HG03460 (cell line): ENCODE results near the gene PALLD.

ENCODE experiments used
- ATAC-seq: cut with Tn5 transposase; IDR thresholded peaks from one replicate; pipeline ENCODE4 v1.9.1; 2021; ENCODE audit not compliant: unreplicated experiment

The PALLD gene

DNA sequence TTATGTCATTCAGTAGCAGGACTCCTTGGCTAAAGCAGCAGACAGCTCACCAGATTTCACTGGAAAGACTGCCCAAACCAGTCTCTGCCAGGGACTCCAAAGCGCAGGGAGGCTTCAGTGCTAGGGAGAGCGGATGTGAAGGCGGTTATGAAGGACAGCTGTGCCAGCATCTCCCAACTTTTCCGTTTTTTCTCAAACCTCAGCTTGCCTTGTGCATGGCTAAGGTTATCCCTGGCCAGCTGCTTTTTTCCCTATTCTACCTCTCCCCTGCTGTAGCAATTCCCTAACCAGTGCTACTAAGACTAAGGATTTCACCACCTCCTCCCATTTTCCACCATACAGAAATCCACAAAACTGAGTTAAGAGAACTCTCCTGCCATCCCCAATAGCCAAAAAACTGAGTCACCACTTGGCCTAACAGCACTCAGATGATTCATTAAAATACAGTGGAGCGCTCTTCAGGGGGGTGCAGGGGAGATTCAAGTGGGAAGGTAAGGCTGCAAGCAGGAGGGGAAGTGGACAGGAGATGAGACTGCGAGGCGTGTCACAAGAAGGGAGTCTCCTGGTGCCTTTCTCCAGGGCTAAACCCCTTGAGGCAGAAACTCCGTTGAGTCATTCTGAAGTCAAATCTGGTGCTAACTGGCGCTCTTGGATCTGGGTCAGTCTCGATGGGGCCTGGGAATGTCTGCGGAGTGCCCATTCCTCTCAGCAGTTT lies 90.7 kb downstream of the PALLD start:
- no peak for ATAC-seq

DNA sequence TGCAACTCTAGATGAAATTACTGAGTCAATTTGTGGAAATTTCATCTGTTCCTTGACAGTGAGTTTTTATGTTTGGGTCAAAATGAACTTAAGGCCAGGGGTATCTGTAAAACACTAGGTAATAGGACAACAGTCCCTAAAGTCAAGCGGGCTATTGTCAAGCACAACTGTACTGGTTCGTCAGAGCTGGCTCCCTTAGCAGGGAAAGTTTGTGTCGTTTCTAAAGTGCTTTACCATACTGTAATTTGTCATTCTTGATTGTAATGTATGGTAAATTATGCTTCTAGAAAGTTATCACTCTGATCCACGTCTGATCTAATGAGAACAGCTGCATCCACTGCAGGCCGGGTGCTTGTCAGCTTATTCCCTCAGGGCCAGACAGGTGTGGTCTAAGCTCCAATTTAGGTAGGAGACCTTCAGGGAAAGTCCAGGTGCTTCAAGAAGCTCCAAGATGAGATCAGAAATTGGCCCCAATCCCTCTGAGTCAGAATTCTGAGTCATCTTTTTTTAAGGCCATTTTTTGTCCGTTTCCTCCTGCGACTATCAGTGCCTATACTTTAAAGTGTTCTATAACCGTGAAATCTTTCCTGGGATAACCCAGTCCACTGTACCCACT lies 92.2 kb downstream of the PALLD start:
- ATAC-seq = no peak

DNA sequence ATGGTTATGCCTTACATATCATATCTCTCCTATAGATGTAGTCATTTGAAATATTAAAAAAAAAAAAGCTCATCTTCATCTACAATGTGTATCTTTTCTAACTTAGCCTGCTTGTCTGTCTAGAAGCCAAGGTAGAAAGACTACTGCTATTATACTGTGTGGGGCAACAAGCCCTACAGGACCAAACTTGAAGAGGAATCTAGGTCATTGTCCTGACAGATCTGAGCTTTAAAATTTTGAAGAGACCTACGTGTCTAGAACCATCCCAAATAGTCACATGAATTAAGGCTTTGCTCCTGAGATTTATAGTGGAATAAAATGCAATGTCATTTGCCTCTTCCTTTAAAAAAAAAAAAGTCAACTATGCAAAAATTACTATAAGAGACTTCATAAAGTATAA lies 95.8 kb downstream of the PALLD start:
- no peak for ATAC-seq

DNA sequence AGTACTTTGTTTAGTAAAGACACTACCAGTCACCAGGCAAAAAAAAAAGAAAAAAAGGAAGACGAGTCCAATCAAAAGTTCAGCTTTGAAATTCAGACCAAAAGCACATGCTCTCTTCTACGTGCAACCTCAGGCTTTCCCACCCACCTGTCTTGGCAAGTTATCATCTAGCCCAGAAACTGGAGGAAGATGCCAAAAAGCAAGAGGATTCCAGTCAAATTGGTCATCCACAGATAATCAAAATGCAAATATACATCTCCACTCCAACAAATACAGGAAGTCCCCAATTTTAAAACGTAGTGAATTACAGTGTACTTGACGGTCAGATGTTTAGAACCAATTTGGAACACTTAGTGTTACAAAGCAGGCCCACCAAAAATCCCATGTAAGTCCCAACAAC lies 96.5 kb downstream of the PALLD start:
- ATAC-seq = no peak

DNA sequence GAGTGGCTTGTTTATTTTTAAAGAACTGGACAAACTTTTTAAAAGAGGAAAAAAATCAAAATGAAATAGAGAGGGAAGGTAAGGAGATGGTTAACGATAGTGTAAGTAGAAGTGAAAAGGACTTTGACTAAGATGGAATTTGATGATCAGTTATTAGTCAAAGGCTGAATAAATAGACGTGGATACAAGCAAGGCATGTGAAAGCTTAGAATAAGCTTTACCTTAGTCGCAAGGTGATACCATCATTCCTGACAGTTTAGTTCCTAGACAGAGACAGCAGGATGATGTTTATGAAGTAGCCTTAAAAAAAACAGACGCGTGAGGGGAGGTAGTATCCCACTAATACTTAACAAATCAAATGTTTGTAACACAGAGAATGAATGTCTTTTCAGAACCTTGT lies 97.3 kb downstream of the PALLD start:
- no peak for ATAC-seq

DNA sequence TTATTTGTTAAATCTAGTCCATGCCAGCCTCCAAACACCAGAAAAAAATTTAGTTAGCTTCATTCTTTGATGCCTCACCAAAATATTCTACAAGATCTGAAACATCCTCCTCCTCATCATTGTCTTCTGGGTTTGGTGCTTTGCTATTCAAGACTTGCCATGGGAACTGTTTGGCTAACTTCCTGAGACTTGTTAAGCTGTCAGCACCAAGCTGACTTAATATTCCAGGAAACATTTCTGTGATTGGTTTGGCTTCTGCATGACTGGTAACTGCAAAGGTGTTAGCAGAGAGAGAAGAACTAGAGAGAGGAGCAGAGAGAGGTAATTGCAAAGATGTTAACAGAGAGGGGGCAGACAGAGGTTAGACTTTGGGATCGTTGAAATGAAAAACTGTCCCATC lies 101.3 kb downstream of the PALLD start:
- ATAC-seq = no peak

DNA sequence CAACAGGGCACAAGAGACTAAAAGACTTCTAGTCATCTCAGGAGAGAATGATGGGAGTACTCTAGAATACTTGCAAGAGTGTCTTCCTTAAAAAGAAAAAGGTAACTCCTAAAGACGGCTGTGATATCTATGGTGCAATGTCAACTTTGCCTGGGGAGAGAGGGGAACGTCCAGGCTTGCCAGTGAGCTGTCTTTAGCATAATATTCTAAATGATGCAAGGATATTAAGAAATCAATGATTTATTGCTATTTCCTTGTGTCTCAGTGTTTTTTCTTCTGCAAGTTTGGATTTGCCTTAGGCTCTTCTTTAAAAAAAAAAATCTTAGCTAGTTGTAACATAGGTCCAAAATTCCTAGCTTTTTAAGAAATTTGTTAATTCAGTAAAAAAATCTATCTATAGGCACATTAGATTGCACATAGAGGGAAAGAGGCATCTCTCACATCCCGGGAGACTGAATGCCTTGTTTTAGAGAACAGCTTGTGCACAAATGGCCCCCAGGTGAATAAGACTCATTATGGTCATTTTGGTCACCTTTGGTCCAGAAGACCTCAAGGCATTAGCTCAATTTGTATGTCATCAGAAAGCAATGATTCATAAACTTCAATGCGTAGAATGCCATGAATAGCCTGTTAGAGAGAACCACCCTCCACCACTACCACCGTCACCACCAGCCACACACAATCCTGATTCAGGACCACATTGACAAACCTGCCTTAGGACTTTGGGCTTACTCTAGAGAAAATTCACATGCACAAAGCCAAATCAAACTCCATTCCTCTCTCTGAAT lies 104.1 kb downstream of the PALLD start:
- ATAC-seq = no peak

DNA sequence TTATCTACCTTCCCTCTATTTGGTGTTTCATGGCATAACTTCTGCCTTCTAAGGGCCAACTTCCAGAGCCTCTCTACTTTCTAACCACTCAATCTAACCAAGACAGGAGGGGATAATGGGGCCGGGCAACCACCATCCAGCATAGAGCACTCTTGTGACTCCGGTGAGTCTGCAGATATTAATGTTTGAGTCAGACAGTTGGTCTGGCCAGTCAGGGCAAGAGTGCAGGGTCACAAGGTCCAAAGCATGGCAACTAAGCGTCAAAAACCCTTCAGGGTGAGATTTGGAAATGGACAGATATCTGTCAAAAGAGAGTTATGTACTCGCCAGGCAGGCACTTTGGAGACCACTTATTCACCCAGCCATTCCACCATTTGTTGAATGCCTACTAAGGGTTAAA lies 105.0 kb downstream of the PALLD start:
- no peak for ATAC-seq

DNA sequence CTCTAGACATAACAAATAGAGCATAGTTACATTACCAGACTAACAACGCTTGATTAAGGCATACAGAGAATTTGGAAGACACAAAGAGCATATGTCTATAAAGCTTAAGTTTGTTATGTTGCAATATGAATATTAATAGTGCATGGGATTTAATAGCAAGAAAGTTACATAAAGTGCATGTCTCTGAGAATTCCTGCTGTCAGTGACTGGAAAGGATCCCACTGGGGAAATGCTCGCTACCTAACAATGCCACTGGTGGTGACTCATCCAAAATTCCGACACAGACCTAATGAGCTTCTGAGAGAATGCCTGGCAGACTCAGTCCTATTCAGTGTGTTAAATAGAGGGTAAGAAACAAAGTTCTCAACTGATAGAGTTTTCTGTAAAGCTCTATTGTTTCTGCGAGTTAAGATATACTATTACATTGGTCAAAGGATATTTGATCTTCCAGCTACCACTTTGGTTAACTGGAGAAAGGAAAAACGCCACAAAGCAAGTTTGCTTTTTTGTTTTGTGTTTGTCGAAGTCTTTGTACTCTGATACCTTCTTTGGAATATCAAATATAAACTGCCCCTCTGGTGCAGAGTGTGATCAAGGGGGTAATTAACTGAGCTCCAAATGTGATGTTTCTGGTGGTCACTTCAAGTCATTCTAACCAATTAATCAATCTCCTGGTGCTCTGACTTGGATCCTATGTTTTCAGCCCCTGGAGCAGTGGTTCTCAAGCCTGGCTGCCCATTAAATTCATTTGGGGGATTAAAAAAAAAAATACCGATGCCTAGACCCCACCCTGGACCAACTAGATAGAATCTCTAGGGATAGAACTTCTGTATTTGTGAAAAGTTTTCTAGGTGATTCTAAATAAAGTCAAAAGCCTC lies 107.9 kb downstream of the PALLD start:
- ATAC-seq = no peak

DNA sequence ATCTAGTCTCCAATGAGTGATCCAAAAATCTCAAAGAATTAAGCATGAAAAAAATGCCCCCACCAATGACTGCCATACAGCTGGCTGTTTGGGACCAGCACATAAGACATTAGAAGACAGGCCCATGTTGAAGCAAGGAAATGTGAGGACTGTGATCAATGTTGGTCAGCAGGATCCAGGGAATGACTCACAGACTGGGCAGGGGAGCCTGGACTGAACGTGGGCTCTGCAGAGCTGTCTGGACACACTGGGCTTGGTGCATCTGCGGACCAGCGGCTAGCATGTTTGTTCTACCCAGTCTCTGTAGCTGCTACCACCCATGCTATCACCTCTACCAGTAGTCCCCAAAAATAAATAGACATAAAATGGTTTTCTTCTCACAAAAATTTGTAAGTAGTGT lies 108.6 kb downstream of the PALLD start:
- no peak for ATAC-seq

DNA sequence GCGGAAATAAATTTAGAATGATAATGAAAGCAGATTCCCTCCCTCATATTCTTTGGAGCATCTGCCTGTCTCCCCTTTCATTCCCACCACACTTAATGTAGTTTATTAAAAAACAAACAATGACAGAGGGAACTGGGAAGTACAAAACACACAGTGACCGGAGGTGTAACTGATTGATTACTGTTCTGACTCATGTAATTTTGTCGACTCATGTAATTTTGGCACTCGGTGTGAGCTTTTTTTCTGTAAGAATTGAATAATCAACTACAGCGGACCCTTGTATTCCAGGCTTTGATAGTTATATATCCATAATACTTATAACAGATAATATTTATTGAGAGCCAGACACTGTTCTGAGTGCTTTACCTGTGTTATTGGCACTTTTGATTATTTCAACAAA lies 110.4 kb downstream of the PALLD start:
- ATAC-seq = no peak

DNA sequence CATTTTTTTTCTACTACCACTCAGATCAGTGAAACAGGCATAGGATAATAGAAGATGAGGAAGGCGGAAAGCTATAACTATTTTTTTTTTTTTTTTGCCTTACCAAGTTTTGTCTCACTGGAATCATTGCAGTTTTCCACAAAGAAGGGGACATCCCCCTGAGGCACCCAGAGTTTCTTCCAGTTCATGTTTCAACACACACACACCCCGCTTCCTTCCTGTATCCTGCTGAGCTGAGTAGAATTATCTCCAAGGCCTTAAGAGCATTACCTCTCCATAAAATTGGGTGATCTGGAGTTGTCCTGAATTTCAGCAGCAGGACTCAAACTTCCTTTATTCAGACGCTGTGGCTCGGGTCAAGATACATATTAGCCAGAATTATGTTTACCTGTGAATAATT lies 111.9 kb downstream of the PALLD start:
- no peak for ATAC-seq

DNA sequence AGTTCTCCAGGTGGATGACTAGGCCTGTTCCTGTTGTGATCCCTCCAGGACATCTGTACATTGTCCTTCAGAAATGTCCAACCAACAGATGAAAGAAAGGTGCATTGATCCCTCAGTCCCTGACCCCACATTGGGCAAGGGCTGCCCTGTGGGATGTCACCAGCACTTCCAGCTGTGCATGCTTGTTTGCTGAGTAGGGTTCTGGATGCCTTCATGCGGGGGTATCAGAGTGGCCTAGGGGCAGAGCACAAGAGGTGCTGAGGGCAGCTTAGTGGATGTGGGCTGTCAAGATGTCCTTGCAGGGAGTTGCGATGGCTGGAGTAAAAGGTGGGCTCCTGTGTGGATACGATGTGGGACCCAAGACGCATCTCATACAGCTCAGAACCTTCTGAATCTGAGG lies 112.5 kb downstream of the PALLD start:
- no peak for ATAC-seq

DNA sequence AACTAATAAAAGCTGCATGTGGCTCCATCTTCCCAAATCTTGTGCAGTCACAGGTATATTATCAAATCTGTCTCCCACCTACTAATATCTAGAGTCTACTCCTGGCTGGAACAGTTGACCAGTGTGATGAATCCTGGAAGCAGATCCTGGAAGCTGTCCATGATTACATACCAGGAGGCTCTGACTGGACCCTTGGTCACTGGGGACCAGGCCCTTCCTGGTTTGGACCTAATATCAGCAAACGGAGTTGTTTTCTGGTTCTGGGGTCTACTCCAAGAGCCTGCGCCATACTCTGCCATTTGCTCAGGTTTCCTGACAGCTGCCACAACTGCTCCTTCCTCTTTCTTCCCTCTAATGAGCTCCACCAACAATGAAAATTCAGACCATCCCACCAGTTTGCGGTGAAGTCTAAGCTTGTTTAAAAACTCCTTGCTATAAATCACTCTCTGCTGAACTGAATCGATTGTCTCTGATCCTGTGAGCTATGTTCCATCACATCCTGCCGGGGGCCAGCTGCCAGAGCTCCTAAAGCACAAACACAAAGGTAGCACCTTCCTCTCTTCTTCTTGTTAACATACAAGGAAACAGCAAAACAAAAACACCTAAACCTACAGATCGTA lies 114.2 kb downstream of the PALLD start:
- ATAC-seq = no peak

DNA sequence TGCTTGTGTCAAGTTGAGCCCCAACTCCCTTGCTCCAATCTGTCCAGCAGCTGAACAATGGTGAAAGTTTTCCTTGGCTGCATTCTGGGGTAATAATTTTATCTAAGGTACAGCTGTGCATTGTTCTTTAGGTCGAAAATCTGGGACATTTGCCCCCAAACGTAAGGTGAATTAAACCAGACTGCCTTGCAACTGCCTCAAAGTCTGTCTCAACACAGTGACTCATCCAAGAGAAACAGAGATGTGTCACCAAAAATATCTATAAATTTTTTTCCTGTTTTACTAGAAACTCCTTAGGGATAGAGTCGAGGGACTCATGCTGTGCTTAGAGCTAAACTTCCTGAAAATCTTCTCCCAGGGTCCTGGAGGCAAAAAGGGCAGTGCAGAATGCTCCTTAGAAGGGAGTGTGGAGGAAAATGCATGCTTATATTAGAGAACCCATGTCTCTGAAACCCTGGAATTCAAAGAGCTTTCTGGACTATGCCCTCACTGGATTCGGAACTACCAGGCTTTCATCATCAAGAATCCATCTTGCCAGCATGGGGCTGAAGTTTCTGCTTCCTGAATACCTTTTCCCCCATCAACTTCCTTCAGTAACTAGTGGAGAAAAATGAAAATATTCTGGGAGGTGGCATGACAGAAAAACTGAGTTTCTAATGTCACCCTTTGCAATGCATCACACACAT lies 115.7 kb downstream of the PALLD start:
- no peak for ATAC-seq

DNA sequence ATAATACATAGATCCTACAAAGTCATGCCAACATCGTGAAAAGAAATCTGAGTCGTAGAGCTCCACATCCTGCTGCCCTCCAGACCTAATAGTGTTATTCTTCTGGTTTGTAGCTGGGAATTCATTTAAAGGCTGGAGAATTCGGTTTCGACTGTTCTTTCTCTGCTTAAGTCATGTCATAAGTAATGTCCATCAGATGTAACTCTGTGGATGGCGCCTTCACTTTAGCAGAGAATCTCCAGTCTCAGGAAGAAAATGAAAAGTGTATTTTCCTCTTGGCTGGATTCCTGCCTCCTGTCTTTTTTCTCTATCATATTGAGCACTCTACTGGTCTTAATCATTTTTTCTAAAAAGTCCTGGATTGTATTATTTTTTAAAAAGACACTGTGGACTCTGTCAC lies 117.0 kb downstream of the PALLD start:
- no peak for ATAC-seq

DNA sequence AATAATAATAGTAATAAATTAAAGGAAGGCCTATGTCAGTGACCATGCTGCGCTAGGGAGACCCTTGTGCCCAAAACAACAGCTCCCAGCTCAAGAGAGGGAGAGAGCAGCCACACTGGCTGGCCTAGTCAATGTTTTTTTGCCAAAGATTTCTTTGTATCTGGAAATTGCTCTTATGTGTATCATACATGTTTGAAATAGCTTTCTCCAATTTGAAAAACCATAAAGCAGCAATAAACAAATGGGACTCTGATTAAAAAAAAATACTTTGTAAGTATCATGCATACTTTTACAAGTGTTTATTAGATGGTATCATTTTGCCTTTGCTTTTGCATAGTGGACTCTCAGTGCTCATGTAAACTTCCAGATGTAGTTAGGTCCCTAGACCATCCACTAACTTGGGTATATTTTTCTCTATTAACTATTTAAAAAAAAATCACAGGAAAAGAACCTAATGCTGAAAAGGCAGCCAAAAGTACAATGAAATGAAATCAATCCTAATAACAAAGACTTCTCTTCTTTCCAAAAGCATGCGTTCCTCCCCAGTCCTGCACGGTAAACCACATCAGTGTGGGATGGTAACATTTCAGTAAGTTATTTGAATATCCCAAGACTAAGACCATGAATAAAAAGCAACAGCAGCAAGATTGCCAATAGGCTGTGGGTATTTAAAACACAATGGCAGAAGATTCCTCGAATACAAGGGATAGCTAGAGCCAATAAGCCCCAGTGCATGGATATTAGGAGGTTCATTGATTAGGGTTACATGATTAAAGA lies 117.6 kb downstream of the PALLD start:
- no peak for ATAC-seq

DNA sequence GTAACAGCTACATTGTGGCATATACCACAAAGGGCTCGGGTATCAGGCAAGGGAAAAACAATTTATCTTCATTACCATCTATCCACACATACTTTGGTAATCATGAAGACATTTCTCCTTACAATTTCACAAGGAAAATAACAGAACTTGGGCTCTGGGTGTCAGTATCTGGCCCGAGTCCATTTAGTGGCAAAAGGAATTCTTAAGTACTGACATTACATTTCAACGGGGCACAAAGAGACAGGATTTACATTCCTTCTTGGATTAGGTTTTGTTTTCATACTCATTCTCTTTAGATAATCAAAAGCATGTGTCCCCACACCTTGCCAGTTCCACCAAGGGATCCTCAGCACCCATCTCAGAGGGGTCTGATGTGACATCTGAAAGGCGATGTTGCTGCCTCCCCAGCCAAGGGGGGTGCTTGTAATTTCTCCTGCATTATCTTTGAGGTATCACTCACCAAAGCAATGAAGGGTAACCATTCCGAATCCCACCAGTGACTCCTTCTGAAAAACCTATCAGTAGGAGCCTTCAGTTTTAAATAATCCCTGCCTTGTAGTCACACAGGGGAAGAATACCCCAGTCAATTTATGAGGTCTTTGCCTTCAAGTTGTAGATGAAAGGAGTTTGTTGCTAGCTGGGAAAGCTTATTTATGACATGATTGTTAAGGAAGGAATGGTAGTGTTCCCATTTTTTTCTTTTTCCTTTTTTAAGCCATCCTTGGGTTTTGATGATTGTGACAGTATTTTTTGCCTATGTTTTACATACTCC lies 118.6 kb downstream of the PALLD start:
- ATAC-seq = no peak
